K562 (cell line): ENCODE measurements around the gene CBX8. TPM values are rescaled to one million over a fixed set of nuclear protein-coding genes. Genes with fewer than 3 reads are reported as not detected.
"Not testable (repeated sequence)": the region's sequence is repeated elsewhere in the genome, so short reads cannot be mapped to it uniquely, and the experiment has no call there.

Experiments used
- ATAC-seq: fragments of 200-7000 bp; cut with Tn5 transposase; 3 replicates; pipeline ENCODE4 v1.9.1; 2020; ENCODE audit warnings: moderate library complexity
- BruUV-seq: library from RNA; stranded (reverse); fragments of 400-500 nt; replicated peaks from 2 replicates; lab custom pipeline; 2021; lab: Mats Ljungman, UMichigan
- CTCF ChIA-PET: fragments of 300-600 bp; formaldehyde crosslinking; extraction: SDS; loops from one replicate; lab custom pipeline; 2021; ENCODE audit warnings: low intra/inter-chr PET ratio; lab: Yijun Ruan, JAX
- POLR2A ChIA-PET: fragments of 300-600, 350-650 bp; sonication (Branson Sonifier 250); formaldehyde crosslinking; extraction: SDS; loops from one replicate; lab custom pipeline; 2021; ENCODE audit warnings: antibody characterized with exemption, inconsistent platforms; lab: Yijun Ruan, JAX
- DNase-seq, 4 experiments: peaks; one replicate each; pipeline versions ENCODE4 v3.0.0 to v3.0.0-alpha.2; 2011 to 2018; ENCODE audit warnings: low spot score in 3 of 4, mixed read lengths in 3 of 4; ENCODE audit errors: extremely low read depth in 1 of 4
- FAIRE-seq: peaks from 2 replicates; lab custom pipeline; 2011; peaks lifted over from hg19 to GRCh38; lab: Jason Lieb, UNC
- H2AFZ ChIP-seq: 2 replicates; pipeline ENCODE4 v1.6.0; 2011; ENCODE audit warnings: low read depth, low read length, control low read depth, inconsistent platforms
- H3K27ac ChIP-seq: fragments of 200-600 bp; 3 replicates; pipeline ENCODE4 v1.8.0; 2011; ENCODE audit warnings: low read depth, mild to moderate bottlenecking, control low read depth, inconsistent platforms, low read length, moderate library complexity, mixed read lengths; ENCODE audit errors: extremely low read depth
- H3K27me3 ChIP-seq, 2 experiments: fragments of 300-600 bp in 1 of 2; 2 replicates in 1 of 2; 3 replicates in 1 of 2; pipeline versions ENCODE4 v1.6.0 to v1.8.0; 2011; ENCODE audit warnings: inconsistent platforms in 2 of 2, low read length in 2 of 2, mild to moderate bottlenecking in 1 of 2, mixed read lengths in 1 of 2, moderate library complexity in 1 of 2; ENCODE audit not compliant: control insufficient read depth in 2 of 2, insufficient read depth in 2 of 2
- H3K36me3 ChIP-seq: fragments of 300-600 bp; 3 replicates; pipeline ENCODE4 v1.8.0; 2011; ENCODE audit warnings: mild to moderate bottlenecking, low read length, inconsistent platforms; ENCODE audit not compliant: control insufficient read depth, insufficient read depth
- H3K4me1 ChIP-seq, 2 experiments: fragments of 200-600 bp in 1 of 2; replicated peaks in 1 of 2; 2 replicates in 1 of 2; 3 replicates in 1 of 2; pipeline versions ENCODE4 v1.5.1 to v1.8.0; 2011; ENCODE audit warnings: inconsistent platforms in 2 of 2, low read length in 2 of 2, mild to moderate bottlenecking in 1 of 2, mixed read lengths in 1 of 2, moderate library complexity in 1 of 2; ENCODE audit not compliant: control insufficient read depth in 2 of 2, insufficient read depth in 2 of 2
- H3K4me2 ChIP-seq: 2 replicates; pipeline ENCODE4 v1.6.1; 2011; ENCODE audit warnings: low read length, control low read depth, inconsistent platforms, mixed read lengths; ENCODE audit not compliant: insufficient read depth
- H3K4me3 ChIP-seq: fragments of 200-600 bp; sonication (generic), shearing (Covaris generic); 2 replicates; pipeline ENCODE4 v1.5.1; 2016; ENCODE audit warnings: control low read depth, inconsistent platforms
- H3K79me2 ChIP-seq: fragments of 200-600 bp; 3 replicates; pipeline ENCODE4 v1.8.0; 2011; ENCODE audit warnings: low read length, inconsistent platforms; ENCODE audit not compliant: control insufficient read depth, insufficient read depth
- H3K9ac ChIP-seq, 2 experiments: 2 replicates each; pipeline versions ENCODE4 v1.6.0 to v1.6.1; 2011; ENCODE audit warnings: low read depth in 2 of 2, low read length in 2 of 2, control low read depth in 1 of 2, inconsistent platforms in 1 of 2, mild to moderate bottlenecking in 1 of 2, mixed read lengths in 1 of 2; ENCODE audit not compliant: insufficient read depth in 1 of 2
- H3K9me1 ChIP-seq: one replicate; pipeline ENCODE4 v1.6.0; 2011; ENCODE audit warnings: inconsistent platforms, mild to moderate bottlenecking, low read length, moderate library complexity; ENCODE audit not compliant: control insufficient read depth, insufficient read depth
- H3K9me3 ChIP-seq: replicated peaks from 2 replicates; pipeline ENCODE4 v1.5.1; 2011; ENCODE audit warnings: low read depth, low read length, inconsistent platforms; ENCODE audit not compliant: control insufficient read depth, insufficient read depth
- H4K20me1 ChIP-seq: replicated peaks from 2 replicates; pipeline ENCODE4 v1.6.1; 2011; ENCODE audit warnings: low read length, inconsistent platforms, mixed read lengths; ENCODE audit not compliant: control insufficient read depth, insufficient read depth
- MED1 ChIP-seq: sonication (generic); formaldehyde crosslinking; IDR thresholded peaks from 2 replicates; pipeline ENCODE4 v1.8.1; 2023; ENCODE audit warnings: missing genetic modification reagents, borderline replicate concordance
- RBM14 ChIP-seq: fragments of 200-400 bp; formaldehyde crosslinking; IDR thresholded peaks from 2 replicates; pipeline ENCODE4 v1.6.1; 2018; ENCODE audit warnings: low read depth, mild to moderate bottlenecking, low read length, moderate library complexity, borderline replicate concordance; ENCODE audit not compliant: insufficient read depth
- WGBS: fragments of 100-300 bp; shearing (Covaris generic); methylation state at CpG from one replicate; pipeline ENCODE4 v1.1.6; 2016; ENCODE audit warnings: low coverage, mixed read lengths; ENCODE audit not compliant: insufficient coverage; ENCODE audit errors: missing lambda C conversion rate; 5-methylcytosine and 5-hydroxymethylcytosine counted together
- in situ Hi-C: fragments of 300-500 bp; cut with MboI; formaldehyde crosslinking; loops from 4 replicates; pipeline ENCODE4 v1.15.0; 2018; ENCODE audit warnings: inconsistent platforms, mixed read lengths
- intact Hi-C: fragments of 100-400 bp; cut with micrococcal nuclease; formaldehyde crosslinking; loops from 2 replicates; pipeline ENCODE4 v1.14.2; 2022
- polyA plus RNA-seq, 8 experiments: library from polyadenylated mRNA; depleted of rRNA in 4 of 8; stranded (reverse) in 5 of 8; unstranded in 3 of 8; fragments of >200 nt; fragmentation: Nextera tagmentation in 2 of 8; fragmentation: Illumina TruSeq in 1 of 8; extraction: Ambion mirVana in 2 of 8; extraction: Trizol in 1 of 8; gene quantifications; 2 replicates each; pipeline versions ENCODE4 v1.2.1 to v1.2.3, GENCODE V29; 2011 to 2014; ENCODE audit warnings: inconsistent platforms in 1 of 8, missing spikeins in 1 of 8
- total RNA-seq, 7 experiments: library from RNA; depleted of rRNA in 6 of 7; stranded (reverse); fragments of >200 nt in 6 of 7; fragmentation: Illumina TruSeq in 2 of 7; extraction: Trizol in 2 of 7; gene quantifications; 2 replicates each; pipeline versions ENCODE4 v1.2.1 to v1.2.3, GENCODE V29; 2011 to 2021; ENCODE audit warnings: low replicate concordance in 1 of 7
- TF ChIP-seq, protein P1 (sequence below): sonication (generic); formaldehyde crosslinking; IDR thresholded peaks from 2 replicates; pipeline ENCODE4 v1.8.1; 2023; ENCODE audit warnings: mild to moderate bottlenecking, missing genetic modification reagents

The CBX8 gene
- total and polyA plus RNA-seq, 9 of the 15 experiments (the other 6 are each of a cell fraction or from before 2014, with no cell fraction given), result 0.08 to 11.9 (median 2.6) TPM

GRCh38 chr17:79774561-79774975 lies 22.3 kb downstream of the CBX8 start:
- 49% methylated on average over 8 of the region's 8 CpGs for WGBS
- no peak for FAIRE-seq
- CTCF ChIA-PET, result no interaction called here

DNA sequence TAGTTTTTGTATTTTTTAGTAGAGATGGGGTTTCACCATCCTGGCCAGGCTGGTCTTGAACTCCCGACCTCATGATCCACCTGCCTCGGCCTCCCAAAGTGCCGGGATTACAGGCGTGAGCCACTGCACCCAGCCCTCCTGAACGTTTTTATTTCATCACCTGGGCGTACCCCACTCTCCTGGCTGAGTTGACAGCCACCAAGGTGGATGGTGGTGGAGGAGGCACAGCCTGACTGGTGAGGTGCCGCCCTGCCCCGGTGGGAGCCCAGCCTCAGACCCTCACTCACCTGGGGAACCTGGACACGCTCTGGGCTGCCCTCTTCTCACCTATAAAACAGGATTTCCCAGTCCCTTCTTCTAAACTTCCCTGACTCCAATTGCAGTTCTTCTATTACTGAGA lies 24.2 kb downstream of the CBX8 start:
- H3K4me2 ChIP-seq, H3K9me1 ChIP-seq, H3K9ac ChIP-seq, BruUV-seq, H3K79me2 ChIP-seq, DNase-seq, FAIRE-seq, in situ Hi-C loops, ATAC-seq, intact Hi-C loops, H3K4me3 ChIP-seq, H3K9me3 ChIP-seq, H3K27me3 ChIP-seq, H2AFZ ChIP-seq, H3K36me3 ChIP-seq, H3K27ac ChIP-seq, H4K20me1 ChIP-seq, CTCF ChIA-PET: not testable (repeated sequence)
- 19% methylated on average over 8 of the region's 9 CpGs for WGBS
- H3K4me1 ChIP-seq, result peaks cover 15 to 20% of the 10 kb centered on the region in 2 experiments
- POLR2A ChIA-PET, result interaction anchor here (1.2 to 1.5 kb wide), 3 partner anchors 20 to 67 kb away, joined by 3 to 6 read pairs (median 3); partner anchors contain the start of gene CBX4

More at GRCh38 chr17:79774561-79774975, 22.3 kb downstream of the CBX8 start:
- Histone ChIP-seq H3K9ac (peak overlapping the region in 1 of 2 experiments; percentile 53; a peak in 2 of 4 replicates), H3K79me2 (peaks cover 14% of the 10 kb centered on the region), H3K36me3 (peaks cover 2% of the 10 kb centered on the region; the same call in 2 of the 3 replicates), H3K4me1 (peaks cover 21 to 32% of the 10 kb centered on the region in 2 experiments)
- TF ChIP-seq MED1 (CRISPR knock-in tag), result 0 out of 2 replicates have a peak, but pooled peaks have one; percentile 35
- no peak for TF ChIP-seq RBM14
- TF ChIP-seq, protein P1, sequence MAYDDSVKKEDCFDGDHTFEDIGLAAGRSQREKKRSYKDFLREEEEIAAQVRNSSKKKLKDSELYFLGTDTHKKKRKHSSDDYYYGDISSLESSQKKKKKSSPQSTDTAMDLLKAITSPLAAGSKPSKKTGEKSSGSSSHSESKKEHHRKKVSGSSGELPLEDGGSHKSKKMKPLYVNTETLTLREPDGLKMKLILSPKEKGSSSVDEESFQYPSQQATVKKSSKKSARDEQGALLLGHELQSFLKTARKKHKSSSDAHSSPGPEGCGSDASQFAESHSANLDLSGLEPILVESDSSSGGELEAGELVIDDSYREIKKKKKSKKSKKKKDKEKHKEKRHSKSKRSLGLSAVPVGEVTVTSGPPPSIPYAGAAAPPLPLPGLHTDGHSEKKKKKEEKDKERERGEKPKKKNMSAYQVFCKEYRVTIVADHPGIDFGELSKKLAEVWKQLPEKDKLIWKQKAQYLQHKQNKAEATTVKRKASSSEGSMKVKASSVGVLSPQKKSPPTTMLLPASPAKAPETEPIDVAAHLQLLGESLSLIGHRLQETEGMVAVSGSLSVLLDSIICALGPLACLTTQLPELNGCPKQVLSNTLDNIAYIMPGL (CRISPR knock-in tag), result no peak
- TF ChIP-seq, all 486 proteins: peak for 1
- H3K4me2 ChIP-seq, result no peak overlapping the region
- H3K27me3 ChIP-seq, result peaks cover 0 to 2% of the 10 kb centered on the region in 2 experiments; a peak in 1 of 5 replicates
- no peak overlapping the region for H3K27ac ChIP-seq
- no peak overlapping the region for H3K4me3 ChIP-seq
- H4K20me1 ChIP-seq, result no peaks in the 10 kb centered on the region
- no peaks in the 10 kb centered on the region for H3K9me1 ChIP-seq
- ATAC-seq, result no peak
- in situ Hi-C loops, result no loop called here
- H3K9me3 ChIP-seq, result no peaks in the 10 kb centered on the region
- peak overlapping the region; percentile 29 for H2AFZ ChIP-seq
- intact Hi-C loops, result no loop called here
- DNase-seq, result no peak
- no TSS peak for BruUV-seq
- POLR2A ChIA-PET, result interaction anchor here (1.4 kb wide), 2 partner anchors 11 to 65 kb away, joined by 4 to 6 read pairs; partner anchors contain the start of gene CBX4
